Loucy (cell line): ENCODE data around the gene FHIP1B.

Experiments
- H2AFZ ChIP-seq: fragments of 200-600 bp; sonication (generic); 2 replicates; pipeline ENCODE4 v1.6.0; 2016; ENCODE audit warnings: antibody characterized with exemption, mild to moderate bottlenecking, low read length, moderate library complexity
- H3F3A ChIP-seq: fragments of 200-600 bp; 2 replicates; pipeline ENCODE4 v1.6.0; 2016; ENCODE audit warnings: antibody characterized with exemption, low read depth, mild to moderate bottlenecking
- H3K27me3 ChIP-seq: fragments of 200-600 bp; sonication (generic); 2 replicates; pipeline ENCODE4 v1.6.1; 2014; ENCODE audit warnings: low read length, mild to moderate bottlenecking; ENCODE audit not compliant: insufficient read depth, poor library complexity, severe bottlenecking
- H3K36me3 ChIP-seq: fragments of 200-600 bp; sonication (generic); 2 replicates; pipeline ENCODE4 v1.6.1; 2016; ENCODE audit warnings: low read length; ENCODE audit not compliant: insufficient read depth
- H3K4me1 ChIP-seq: fragments of 200-600 bp; sonication (generic); 2 replicates; pipeline ENCODE4 v1.5.1; 2014; ENCODE audit warnings: low read length, mild to moderate bottlenecking; ENCODE audit not compliant: insufficient read depth, poor library complexity, severe bottlenecking
- H3K4me2 ChIP-seq: fragments of 200-600 bp; sonication (generic); 2 replicates; pipeline ENCODE4 v1.6.0; 2014; ENCODE audit warnings: antibody characterized with exemption, low read length, low read depth, mild to moderate bottlenecking; ENCODE audit not compliant: poor library complexity, severe bottlenecking
- H3K4me3 ChIP-seq: fragments of 200-600 bp; sonication (generic); 2 replicates; pipeline ENCODE4 v1.5.1; 2014; ENCODE audit warnings: low read length, mild to moderate bottlenecking, mixed read lengths; ENCODE audit not compliant: poor library complexity, severe bottlenecking
- H3K79me2 ChIP-seq: fragments of 200-600 bp; sonication (generic); 2 replicates; pipeline ENCODE4 v1.6.1; 2014; ENCODE audit warnings: low read length; ENCODE audit not compliant: insufficient read depth
- H3K9ac ChIP-seq: fragments of 200-600 bp; sonication (generic); 2 replicates; pipeline ENCODE4 v1.6.0; 2014; ENCODE audit warnings: mild to moderate bottlenecking, low read depth, low read length, moderate library complexity; ENCODE audit not compliant: poor library complexity, severe bottlenecking
- H3K9me2 ChIP-seq: fragments of 200-600 bp; sonication (generic); replicated peaks from 2 replicates; pipeline ENCODE4 v1.6.1; 2016; ENCODE audit warnings: low read depth, low read length, mixed read lengths
- H3K9me3 ChIP-seq: fragments of 200-600 bp; sonication (generic); 2 replicates; pipeline ENCODE4 v1.6.1; 2014; ENCODE audit warnings: mild to moderate bottlenecking, antibody characterized with exemption, low read length, low read depth; ENCODE audit not compliant: insufficient read depth
- H4K20me1 ChIP-seq: fragments of 200-600 bp; sonication (generic); 2 replicates; pipeline ENCODE4 v1.6.0; 2014; ENCODE audit warnings: antibody characterized with exemption, low read length, mild to moderate bottlenecking; ENCODE audit not compliant: insufficient read depth, poor library complexity, severe bottlenecking
- EZH2phosphoT487 ChIP-seq: fragments of 200-600 bp; IDR thresholded peaks from 2 replicates; pipeline ENCODE4 v1.6.1; 2018; ENCODE audit warnings: antibody characterized with exemption, mild to moderate bottlenecking, moderate library complexity, borderline replicate concordance
- TF ChIP-seq, protein P1 (sequence below): fragments of 200-600 bp; sonication (generic); conservative IDR thresholded peaks from 2 replicates; pipeline ENCODE4 v1.5.1; 2014; ENCODE audit warnings: mild to moderate bottlenecking, antibody characterized with exemption, low read length

FHIP1B gene

GRCh38 chr11:6271598-6271997 is 37.2 kb upstream of the FHIP1B start:
- Histone ChIP-seq H3K9me3 (no peaks in the 10 kb centered on the region), H4K20me1 (no peaks in the 10 kb centered on the region), H3F3A (no peaks in the 10 kb centered on the region), H3K4me1 (no peaks in the 10 kb centered on the region), H3K4me3 (no peak overlapping the region), H3K9ac (no peak overlapping the region), H3K27me3 (no peaks in the 10 kb centered on the region), H3K9me2 (no peaks in the 10 kb centered on the region), H2AFZ (no peak overlapping the region), H3K36me3 (no peaks in the 10 kb centered on the region), H3K4me2 (no peak overlapping the region), H3K79me2 (no peaks in the 10 kb centered on the region)
- no peak for TF ChIP-seq EZH2phosphoT487
- TF ChIP-seq, protein P1, sequence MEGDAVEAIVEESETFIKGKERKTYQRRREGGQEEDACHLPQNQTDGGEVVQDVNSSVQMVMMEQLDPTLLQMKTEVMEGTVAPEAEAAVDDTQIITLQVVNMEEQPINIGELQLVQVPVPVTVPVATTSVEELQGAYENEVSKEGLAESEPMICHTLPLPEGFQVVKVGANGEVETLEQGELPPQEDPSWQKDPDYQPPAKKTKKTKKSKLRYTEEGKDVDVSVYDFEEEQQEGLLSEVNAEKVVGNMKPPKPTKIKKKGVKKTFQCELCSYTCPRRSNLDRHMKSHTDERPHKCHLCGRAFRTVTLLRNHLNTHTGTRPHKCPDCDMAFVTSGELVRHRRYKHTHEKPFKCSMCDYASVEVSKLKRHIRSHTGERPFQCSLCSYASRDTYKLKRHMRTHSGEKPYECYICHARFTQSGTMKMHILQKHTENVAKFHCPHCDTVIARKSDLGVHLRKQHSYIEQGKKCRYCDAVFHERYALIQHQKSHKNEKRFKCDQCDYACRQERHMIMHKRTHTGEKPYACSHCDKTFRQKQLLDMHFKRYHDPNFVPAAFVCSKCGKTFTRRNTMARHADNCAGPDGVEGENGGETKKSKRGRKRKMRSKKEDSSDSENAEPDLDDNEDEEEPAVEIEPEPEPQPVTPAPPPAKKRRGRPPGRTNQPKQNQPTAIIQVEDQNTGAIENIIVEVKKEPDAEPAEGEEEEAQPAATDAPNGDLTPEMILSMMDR: no peak

GRCh38 chr11:6270584-6271246 is 36.3 kb upstream of the FHIP1B start:
- Histone ChIP-seq H3K4me1 (no peaks in the 10 kb centered on the region), H3F3A (no peaks in the 10 kb centered on the region), H2AFZ (no peak overlapping the region), H3K9me3 (no peaks in the 10 kb centered on the region), H3K4me3 (no peak overlapping the region), H3K27me3 (no peaks in the 10 kb centered on the region), H4K20me1 (no peaks in the 10 kb centered on the region), H3K36me3 (no peaks in the 10 kb centered on the region), H3K4me2 (no peak overlapping the region), H3K9ac (no peak overlapping the region), H3K9me2 (no peaks in the 10 kb centered on the region), H3K79me2 (no peaks in the 10 kb centered on the region)
- TF ChIP-seq, protein P1: no peak
- no peak for TF ChIP-seq EZH2phosphoT487

DNA sequence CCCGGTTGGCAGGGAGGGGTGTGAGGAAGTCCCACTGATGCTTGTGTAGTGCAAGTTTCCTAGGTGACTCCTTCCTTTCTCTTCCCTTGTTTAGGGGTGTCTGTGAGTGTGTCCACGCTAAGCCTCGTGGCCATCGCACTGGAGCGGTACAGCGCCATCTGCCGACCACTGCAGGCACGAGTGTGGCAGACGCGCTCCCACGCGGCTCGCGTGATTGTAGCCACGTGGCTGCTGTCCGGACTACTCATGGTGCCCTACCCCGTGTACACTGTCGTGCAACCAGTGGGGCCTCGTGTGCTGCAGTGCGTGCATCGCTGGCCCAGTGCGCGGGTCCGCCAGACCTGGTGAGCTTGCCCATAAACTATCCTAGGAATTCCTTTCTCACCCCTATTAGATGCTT is 35.6 kb upstream of the FHIP1B start:
- H3K36me3 ChIP-seq: no peaks in the 10 kb centered on the region
- H3K4me2 ChIP-seq: no peak overlapping the region
- H3K27me3 ChIP-seq: no peaks in the 10 kb centered on the region
- H4K20me1 ChIP-seq: no peaks in the 10 kb centered on the region
- no peaks in the 10 kb centered on the region for H3K79me2 ChIP-seq
- no peaks in the 10 kb centered on the region for H3K9me2 ChIP-seq
- no peak overlapping the region for H3K4me3 ChIP-seq
- H3K4me1 ChIP-seq: no peaks in the 10 kb centered on the region
- no peaks in the 10 kb centered on the region for H3K9me3 ChIP-seq
- no peaks in the 10 kb centered on the region for H3F3A ChIP-seq
- no peak for TF ChIP-seq EZH2phosphoT487
- TF ChIP-seq, protein P1: no peak
- H2AFZ ChIP-seq: no peak overlapping the region
- no peak overlapping the region for H3K9ac ChIP-seq
